GM18502 (cell line): ENCODE data around the gene GALNT6.

Experiments
- ATAC-seq: cut with Tn5 transposase; IDR thresholded peaks from one replicate; pipeline ENCODE4 v1.9.1; 2021; ENCODE audit warnings: mild to moderate bottlenecking; ENCODE audit not compliant: unreplicated experiment, poor library complexity

GALNT6 gene, protein sequence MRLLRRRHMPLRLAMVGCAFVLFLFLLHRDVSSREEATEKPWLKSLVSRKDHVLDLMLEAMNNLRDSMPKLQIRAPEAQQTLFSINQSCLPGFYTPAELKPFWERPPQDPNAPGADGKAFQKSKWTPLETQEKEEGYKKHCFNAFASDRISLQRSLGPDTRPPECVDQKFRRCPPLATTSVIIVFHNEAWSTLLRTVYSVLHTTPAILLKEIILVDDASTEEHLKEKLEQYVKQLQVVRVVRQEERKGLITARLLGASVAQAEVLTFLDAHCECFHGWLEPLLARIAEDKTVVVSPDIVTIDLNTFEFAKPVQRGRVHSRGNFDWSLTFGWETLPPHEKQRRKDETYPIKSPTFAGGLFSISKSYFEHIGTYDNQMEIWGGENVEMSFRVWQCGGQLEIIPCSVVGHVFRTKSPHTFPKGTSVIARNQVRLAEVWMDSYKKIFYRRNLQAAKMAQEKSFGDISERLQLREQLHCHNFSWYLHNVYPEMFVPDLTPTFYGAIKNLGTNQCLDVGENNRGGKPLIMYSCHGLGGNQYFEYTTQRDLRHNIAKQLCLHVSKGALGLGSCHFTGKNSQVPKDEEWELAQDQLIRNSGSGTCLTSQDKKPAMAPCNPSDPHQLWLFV

DNA sequence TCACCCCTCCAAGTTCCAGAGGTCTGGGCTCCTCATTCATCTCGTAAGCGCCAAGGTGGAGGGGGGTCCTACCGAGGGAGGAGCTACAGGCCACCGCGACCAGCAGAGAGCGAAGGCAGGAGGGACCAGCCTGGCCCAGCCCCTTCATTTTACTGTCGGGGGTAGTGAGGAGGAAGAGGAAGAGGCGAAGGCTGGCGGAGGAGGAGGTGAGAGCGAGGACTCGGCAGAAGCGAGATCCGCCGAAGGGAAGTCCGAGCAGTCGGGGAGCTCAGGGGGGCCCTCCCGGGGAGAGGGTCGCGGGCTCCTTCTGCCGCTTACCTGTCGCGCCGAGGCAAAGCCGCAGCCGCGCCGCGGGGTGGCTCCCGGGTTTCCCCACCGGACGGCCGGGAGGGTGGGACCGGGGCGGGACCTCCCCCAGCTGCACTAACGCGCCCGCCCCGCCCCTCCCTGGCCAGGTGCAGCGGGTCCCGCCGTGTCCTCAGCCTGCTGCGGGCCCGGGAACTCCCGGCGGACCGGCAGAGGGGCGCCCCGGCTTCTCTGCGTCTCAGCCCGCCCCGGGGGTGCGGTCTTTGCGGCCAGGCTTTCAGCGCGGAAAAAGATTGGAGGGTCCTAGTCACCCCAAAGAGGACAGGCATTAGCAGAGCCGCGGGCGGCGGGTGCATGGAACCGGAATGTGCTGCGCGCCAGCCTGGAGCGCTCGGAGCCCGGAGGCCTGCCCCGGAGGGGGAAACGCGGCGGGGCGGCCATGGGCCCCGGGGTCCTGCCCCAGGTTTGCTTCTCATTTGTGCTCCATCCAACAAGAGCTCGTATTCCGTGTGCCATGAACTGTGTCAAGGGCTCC, at the start of gene GALNT6:
GALNT6 (minus strand) TSS at position 124 of the 841 bp plus-strand sequence. CDS start 11,625 bp downstream, outside the sequence.
- ATAC-seq = peak; percentile 46

DNA sequence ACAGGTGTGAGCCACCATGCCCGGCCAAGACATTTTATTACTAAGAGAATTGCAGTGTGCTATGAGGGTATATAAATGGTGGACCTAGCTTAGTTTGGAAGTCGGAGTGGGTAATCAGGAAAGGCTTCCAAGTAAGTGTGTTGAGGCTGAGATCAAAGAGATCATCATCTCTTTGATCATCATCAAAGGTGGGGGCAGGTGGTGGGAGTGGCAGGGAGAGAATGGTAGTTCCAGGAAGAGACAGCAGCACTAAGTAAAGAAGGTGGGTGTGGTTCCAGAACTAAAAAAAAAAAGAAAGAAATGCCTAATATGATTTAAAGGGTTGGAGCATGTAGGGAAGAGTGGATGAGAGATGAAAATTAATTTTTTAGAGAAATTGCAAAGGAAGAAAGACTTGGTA, 48.1 kb upstream of the GALNT6 start:
- no peak for ATAC-seq

DNA sequence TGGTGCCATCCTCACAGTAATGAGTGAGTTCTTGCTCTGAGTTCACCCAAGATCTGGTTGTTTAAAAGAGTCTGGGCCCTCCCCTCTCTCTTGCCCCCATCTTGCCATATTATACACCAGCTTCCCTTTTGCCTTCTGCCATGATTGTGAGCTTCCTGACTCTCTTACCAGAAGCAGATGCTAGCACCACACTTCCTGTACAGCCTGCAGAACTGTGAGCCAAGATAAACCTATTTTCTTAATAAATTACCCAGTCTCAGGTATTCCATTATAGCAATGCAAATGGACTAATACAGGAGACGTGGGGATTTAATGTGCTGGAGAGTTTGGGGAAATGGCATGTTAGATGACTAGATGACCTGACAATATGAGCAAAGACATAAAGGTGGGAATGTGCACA, 46.2 kb upstream of the GALNT6 start:
- no peak for ATAC-seq

DNA sequence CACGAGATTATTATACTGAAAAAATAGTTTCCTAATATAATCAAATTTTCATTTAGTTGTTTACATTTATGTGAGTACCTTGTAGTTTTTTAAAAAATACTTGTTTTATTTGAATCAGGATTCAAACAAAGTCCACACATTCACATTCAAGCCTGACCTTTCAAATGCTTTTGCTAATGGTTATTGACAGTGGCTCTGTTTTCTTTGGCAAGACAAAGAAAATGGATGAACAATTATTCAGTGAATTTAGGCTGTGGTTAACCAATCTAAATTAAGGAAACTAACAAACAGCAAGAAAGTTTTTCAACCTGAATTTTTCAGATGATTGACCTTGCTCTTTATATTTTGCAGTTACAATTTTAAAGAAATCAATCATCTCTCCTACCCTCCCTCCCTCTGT, 43.1 kb upstream of the GALNT6 start:
- ATAC-seq = no peak

DNA sequence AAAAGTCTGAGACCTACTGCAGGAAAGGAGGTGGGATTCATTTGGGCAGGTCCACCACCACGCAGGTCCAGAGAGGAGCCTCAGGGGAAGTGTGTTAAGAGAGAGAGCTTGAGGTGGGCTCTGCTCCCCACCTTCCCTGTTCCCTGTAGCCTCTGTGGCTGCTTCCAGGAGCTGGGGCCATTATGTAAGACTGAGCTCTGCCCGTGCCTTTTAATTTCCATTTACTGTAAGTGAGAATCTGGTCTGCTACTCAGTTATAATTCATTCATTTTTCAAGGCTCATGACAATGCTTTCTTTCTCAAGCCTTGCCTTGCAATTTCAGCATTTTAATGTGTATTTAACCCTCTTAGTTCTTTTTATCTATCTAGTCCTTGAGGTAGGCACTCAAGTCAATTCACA, 41.7 kb upstream of the GALNT6 start:
- ATAC-seq = no peak

DNA sequence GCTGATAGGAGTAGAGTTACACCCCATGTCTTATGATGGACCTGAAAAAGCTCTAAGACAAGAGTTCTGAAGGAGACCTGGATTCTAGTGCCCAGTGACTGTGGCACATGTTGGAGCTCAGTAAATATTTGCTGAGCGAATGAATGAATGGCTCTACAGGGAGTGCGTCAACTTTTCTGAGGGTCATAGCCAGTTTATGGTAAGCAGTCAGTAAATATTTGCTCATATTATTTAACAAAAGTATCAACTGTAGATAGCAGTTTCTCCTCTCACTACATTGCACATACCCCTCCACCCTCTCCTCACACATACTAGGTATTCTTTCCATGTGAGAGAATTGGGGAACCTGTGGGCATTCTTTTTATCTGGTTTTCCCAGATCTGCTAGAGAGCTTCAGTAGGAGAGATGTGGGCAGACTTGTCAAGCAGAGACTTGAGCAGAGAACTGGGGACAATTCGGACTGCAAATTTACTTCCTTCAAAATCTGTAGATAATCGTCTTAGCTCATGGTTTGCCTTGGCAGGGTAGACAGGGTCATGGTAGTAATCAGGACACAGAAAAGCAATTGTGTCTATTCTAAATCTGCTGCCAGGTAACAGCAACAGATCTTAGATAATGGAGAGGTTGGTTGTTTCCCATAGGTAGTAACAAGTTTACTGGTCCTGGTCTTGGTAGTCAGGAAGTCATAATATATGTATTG, 39.1 kb upstream of the GALNT6 start:
- ATAC-seq = no peak

DNA sequence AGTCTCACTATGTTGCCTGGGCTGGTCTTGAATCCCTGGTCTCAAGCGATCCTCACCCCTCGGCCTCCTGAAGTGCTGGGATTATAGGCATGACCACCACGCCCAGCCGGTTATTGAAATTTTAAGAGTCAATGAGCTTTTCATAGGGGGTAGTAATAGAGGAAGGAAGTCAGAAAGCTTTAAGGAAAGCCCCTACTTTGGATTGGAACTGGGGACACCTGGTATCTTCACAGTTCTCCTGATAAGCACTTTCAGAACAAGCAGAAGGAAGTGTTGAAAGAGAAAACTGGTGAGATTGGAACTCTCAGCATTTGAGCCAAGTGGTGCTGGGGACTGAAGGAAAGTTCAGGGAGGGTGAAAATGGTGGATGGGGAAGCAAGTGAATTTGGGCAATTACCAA, 38.5 kb upstream of the GALNT6 start:
- ATAC-seq = no peak

DNA sequence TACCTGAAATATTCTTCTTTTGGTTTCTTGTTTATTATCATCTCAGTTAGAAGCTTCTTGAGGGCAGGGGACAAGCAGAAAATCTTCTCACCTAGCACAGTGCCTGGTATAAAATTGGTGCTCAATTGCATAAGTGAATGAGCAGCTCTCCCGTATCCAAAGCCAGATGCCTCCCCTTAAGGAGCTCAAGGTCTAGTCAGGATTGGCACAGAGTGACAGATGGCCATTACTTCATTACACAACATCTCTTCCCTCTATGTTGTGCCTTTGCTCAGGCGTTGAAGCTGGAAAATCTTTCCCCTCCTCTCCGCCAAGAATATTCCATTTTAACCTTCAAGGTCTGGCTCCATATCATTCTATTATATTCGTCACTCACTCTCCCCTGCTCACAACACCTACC, 37.0 kb upstream of the GALNT6 start:
- ATAC-seq = no peak

DNA sequence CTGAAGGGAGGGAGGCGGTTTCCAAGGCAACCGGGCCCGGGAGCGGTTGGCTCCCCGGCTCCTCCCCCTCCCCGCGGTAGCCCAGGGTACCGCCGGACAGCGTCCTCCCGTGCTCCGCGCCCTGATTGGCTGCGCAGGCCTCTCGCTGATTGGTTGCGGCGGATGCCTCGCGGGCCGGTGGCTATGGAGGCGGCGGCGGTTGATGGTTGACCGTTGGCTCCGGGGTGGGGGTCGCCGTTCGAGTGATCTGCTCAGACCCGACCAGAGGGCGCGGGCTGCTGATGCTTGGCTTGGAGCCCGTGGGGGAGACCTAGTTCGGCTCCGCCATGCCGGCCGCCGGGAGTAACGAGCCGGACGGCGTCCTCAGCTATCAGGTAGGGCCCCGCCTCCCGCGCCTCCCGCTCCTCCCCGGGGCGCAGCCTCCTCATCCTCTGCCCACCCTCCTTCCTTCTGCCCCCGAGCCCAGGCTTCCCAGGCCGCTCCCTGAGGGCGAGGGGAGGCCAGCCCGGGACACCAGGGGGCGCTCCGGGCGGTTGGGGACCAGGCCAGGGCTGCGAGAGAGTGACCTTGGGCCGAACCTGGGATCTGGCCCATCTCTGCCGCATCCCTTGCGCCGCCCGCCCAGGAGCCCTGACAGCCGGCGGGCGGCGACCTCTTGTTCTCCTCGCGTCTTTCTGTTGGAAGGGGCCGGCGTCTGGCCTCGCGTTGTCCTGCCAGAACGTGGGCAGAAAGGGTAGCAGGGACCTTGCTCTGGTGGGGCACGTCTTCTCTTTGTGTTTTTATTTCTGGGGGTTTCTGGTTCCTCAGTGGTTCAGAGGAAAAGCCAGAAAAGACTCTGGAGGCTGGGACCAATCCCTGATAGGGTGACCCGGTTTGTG, 33.7 kb upstream of the GALNT6 start, which contains the start of gene SLC4A8:
SLC4A8 (plus strand) TSS at position 170 of the 878 bp plus-strand sequence; CDS start at position 327, 157 bp downstream.
- ATAC-seq = peak; percentile 89

DNA sequence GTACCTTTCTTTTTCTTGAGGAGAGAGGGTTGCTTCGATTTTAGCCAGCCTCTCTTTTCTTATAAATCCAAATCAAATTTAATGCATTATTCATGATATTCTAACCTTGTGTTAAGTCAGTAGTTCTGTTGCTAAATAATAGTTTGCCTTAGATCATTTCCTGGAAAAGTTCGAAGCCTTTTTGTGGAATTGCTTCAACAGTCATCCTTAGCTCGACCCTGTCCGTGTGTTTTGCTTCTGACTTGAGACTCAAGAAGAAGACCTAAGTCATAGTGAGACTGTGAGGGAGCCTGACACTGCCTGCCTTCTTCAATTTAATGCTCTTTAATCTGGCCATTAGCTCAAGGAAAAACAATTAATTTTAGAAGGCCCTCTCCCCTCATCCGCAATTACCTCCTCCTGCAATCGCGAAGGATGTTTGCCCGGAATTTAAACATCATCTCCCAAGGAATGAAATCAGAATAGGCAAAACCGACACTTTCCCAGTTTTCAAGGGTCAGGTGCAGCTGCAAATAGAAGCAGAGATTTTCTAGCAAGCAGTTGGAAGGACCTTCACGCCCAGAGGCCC, 33.0 kb upstream of the GALNT6 start:
- no peak for ATAC-seq

DNA sequence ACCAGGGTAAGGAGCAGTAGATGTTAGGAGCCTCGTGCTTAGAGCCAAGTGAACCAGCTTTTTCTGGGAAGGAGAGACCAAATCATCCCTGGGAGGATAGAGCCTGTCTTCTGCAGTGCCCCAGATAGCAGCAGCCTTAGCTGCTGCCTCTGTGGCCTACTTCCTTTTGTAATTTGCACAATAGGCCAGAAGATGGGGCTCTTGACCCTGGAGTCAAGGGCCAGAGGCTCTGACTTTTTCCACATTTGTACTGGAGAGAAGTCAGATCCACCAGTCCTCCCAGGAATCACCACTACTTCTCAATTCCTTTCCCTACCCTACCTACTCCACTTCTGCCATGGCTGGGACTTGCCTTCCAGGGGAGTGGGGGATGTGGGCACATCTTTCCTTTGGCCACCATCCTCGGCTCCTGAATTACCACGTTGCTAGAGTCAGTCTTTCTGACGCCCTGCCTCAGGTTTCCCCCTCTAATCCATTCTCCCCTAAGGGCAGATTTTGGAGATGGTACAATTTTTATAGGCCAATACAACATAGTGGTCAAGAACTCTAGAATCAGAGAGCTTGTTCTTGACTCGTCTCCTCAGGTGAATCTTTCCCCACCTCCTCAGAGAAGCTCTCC, 30.2 kb upstream of the GALNT6 start:
- ATAC-seq = no peak

DNA sequence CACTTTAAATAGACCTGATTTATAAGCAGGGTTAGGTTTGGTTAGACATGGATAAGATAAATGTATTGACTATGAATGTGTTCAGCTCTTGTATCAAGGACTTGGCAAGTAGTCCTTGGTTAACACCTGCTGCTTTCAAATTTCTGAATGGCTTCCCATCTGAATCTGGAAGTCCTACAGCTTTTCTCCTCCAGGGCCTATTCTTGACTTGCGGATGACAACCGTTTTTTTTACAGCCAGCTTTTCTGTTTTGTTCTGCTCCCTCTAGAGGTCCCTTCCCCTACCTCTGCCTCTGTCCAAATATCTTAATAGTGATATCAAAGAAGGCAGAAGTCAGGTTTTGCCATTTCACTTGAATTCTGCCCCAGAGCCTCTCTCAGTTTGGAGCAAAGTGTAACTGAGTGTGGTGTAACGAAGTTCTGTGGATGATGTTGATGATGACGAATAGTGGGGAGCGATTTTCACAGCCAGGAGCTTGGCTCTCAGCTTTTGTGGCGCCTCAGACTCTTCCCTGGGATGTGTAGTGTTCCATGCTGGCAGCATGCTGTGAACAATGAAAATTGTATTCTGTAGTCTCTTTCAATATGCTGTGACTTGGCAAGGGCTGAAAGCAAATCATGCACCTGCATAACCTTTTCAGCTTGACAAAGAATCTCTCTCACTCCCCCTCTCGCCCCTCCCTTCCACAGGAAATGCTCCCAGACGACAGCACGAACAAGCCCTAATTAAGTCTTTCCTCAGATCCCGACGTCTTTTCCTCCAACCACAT, 28.4 kb upstream of the GALNT6 start:
- ATAC-seq = no peak

DNA sequence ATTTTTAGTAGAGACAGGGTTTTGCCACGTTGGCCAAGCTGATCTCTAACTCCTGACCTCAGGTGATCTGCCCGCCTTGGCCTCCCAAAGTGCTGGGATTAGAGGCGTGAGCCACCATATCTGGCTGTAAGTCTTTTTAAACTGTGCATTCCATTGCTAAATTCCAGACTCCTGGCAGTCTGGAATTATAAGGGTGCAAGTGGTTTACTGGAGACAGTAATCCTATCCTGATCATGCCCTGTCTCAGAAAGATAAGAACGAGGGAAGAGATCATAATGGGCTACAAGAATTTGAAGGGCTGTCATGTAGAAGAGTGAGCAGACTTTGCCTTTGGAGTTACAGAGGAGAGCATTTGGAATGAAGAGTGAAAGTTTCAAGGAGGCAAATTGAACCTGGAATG, 26.6 kb upstream of the GALNT6 start:
- no peak for ATAC-seq

DNA sequence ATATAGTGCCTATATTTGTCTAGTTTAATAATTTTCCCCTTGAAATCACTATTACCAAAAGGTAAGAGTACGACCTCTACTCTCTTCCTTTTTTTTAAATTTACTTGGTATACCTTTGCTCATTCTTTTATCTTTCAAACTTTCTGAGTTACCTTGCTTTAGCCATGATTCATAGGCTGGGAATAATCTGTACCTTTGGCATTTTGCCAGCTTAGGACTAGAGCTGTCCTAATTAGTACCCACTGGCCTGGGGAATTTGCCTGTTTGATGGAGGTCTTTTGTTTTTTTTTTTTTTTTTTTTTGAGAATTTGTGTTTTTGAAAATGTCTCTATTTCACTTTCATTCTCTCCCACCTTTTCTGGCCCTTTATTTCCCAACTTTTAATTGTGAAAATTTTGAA, 24.7 kb upstream of the GALNT6 start:
- ATAC-seq = no peak

DNA sequence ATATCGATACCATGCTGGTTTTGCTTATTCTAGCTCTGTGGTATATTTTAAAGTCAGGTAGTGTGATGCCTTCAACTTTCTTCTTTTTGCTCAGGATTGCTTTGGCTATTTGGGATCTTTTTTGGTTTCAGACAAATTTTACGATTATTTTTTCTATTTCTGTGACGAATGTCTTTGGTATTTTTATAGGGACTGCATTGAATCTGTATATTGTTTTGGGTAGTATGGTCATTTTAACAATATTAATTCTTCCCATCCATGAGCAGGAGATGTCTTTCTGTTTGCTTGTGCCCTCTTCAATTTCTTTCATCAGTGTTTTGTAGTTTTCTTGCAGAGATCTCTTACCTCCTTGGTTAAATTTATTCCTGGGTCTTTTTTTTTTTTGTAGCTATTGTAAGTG, 22.6 kb upstream of the GALNT6 start:
- no peak for ATAC-seq

DNA sequence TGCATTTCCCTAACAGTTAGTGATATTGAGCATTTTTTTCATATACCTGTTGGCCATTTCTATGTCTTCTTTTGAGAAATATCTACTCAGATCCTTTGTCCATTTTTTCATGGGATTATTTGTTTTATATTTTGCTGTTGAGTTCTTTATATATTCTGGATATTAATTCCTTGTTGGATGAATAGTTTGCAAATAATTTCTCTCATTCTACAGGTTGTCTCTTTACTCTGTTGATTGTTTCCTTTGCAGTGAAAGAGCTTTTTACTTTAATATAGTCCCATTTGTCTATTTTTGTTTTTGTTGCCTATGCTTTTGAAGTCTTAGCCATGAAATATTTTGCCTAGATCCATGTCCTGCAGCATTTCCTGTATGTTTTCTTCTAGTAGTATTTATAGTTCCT, 21.9 kb upstream of the GALNT6 start:
- no peak for ATAC-seq

DNA sequence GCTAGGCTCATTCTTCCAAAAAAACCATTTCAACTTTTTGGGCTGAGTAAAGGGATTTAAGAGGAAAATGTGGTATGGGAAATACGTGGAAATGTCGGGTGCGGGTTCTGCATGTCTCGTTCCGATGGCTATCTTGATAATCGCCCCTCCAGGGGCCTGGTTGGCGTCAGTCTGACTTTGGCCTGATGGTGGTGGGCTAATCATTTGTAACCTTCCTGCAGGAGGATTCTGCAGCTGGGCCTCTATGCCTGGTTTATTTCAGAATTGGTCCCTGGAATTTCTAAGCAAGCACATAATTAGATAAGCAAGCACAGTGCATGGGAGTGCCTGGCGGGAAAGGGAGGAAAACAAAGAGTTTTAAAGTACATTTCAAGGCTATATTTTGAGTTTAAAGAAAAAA, 18.6 kb upstream of the GALNT6 start:
- no peak for ATAC-seq

DNA sequence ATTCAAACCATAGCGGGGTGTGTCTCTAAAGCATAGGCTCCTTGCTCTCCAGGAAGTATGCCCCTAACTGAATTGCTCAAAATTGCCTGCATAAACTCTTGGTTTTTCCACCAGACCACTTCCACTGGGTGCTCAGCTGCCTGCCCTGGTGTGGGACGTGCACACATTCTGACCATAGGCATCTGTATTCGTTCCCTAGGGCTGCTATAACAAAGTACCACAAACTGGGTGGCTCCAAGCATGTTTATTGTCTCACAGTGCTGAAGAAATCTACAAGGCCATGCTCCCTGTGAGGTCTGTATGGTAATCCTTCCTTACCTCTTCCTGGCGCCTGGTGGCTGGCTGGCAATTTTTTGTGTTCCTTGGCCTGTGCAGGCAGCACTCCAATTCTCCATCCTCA, 16.4 kb upstream of the GALNT6 start:
- no peak for ATAC-seq
